GM12891 (cell line): ENCODE measurements around the gene FFAR1.

Experiments used
- POLR2A ChIP-seq: IDR thresholded peaks from 2 replicates; pipeline ENCODE4 v1.6.1; 2011; ENCODE audit warnings: low read depth, low read length, control low read depth
- POLR2AphosphoS5 ChIP-seq: IDR thresholded peaks from 2 replicates; pipeline ENCODE4 v1.6.1; 2011; ENCODE audit warnings: low read depth, low read length, control low read depth
- POU2F2 ChIP-seq: IDR thresholded peaks from 2 replicates; pipeline ENCODE4 v1.6.1; 2011; ENCODE audit warnings: low read depth, mild to moderate bottlenecking, control low read depth, low read length, moderate library complexity
- SPI1 ChIP-seq: IDR thresholded peaks from 2 replicates; pipeline ENCODE4 v1.6.1; 2011; ENCODE audit warnings: low read depth, low read length, control low read depth
- TAF1 ChIP-seq: IDR thresholded peaks from 2 replicates; pipeline ENCODE4 v1.6.1; 2011; ENCODE audit warnings: low read depth, low read length, control low read depth

DNA sequence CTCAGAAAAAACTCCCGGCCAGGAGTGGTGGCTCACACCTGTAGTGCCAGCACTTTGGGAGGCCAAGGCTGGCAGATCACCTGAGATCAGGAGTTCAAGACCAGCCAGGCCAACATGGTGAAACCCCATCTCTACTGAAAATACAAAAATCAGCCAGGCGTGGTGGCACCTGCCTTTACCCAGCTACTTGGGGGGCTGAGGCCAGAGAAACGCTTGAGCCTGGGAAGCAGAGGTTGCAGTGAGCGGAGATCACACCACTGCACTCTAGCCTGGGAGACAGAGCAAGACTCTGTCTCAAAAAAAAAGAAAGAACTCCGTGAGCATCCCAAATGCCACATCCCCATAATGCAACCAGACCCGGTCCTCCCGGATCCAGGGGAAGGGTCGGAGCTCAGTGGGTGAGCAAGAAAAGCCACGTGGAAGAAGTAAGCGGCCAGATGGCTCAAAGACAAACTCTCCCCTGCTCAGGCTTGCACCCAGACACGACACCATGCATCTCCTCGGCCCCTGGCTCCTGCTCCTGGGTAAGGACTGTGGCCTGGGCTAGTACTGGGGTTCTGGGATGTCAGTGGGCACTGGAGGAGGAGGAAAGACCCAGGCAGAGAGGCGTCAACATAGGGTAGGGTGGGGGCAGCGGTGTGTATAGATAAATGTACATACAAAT, 16.0 kb upstream of the FFAR1 start:
- TF ChIP-seq POLR2AphosphoS5 (no peak), TAF1 (no peak), POLR2A (no peak), POU2F2 (no peak), SPI1 (no peak)
